GM12878 (cell line): ENCODE measurements around the gene TBC1D19. TPM values are rescaled to one million over a fixed set of nuclear protein-coding genes. Genes with fewer than 3 reads are reported as not detected.

Experiments
- ATAC-seq: fragments of 200-7000 bp; cut with Tn5 transposase; 3 replicates; pipeline ENCODE4 v1.9.1; 2020; ENCODE audit warnings: mild to moderate bottlenecking, moderate library complexity
- BruUV-seq: library from RNA; stranded (reverse); fragments of 400-500 nt; replicated peaks from 2 replicates; lab custom pipeline; 2021; lab: Mats Ljungman, UMichigan
- CTCF ChIA-PET: fragments of 300-600 bp; sonication (Branson Sonifier 250); formaldehyde crosslinking; extraction: SDS; loops from one replicate; lab custom pipeline; 2021; ENCODE audit warnings: inconsistent platforms; lab: Yijun Ruan, JAX
- POLR2A ChIA-PET: fragments of 350-600 bp; formaldehyde crosslinking; extraction: SDS; loops from one replicate; lab custom pipeline; 2021; ENCODE audit warnings: inconsistent platforms; lab: Charles Lee
- RAD21 ChIA-PET: fragments of 300-600 bp; sonication (Branson Sonifier 250); formaldehyde crosslinking; loops from one replicate; lab custom pipeline; 2023; ENCODE audit warnings: antibody characterized with exemption; ENCODE audit not compliant: unreplicated experiment; lab: Charles Lee
- SMC1A ChIA-PET: fragments of 300-600 bp; sonication (Branson Sonifier 250); formaldehyde crosslinking; loops from one replicate; lab custom pipeline; 2023; ENCODE audit not compliant: unreplicated experiment, uncharacterized antibody; lab: Charles Lee
- DNase-seq: peaks from one replicate; pipeline ENCODE4 v3.0.0-alpha.2; 2011; ENCODE audit warnings: low read depth, low spot score
- FAIRE-seq: peaks from 3 replicates; lab custom pipeline; 2011; peaks lifted over from hg19 to GRCh38; lab: Jason Lieb, UNC
- H2AFZ ChIP-seq: 2 replicates; pipeline ENCODE4 v1.6.0; 2011; ENCODE audit warnings: low read depth, low read length, control low read depth; ENCODE audit not compliant: control insufficient read depth
- H3K27ac ChIP-seq: 2 replicates; pipeline ENCODE4 v1.5.1; 2011; ENCODE audit warnings: control low read depth; ENCODE audit not compliant: control insufficient read depth, insufficient read depth
- H3K27me3 ChIP-seq, 2 experiments: replicated peaks in 1 of 2; 2 replicates each; pipeline versions ENCODE4 v1.6.0 to v1.6.1; 2011; ENCODE audit warnings: low read length in 1 of 2; ENCODE audit not compliant: control insufficient read depth in 2 of 2, insufficient read depth in 2 of 2
- H3K36me3 ChIP-seq, 2 experiments: 2 replicates each; pipeline ENCODE4 v1.5.1; 2011; ENCODE audit warnings: low read length in 1 of 2; ENCODE audit not compliant: control insufficient read depth in 2 of 2, insufficient read depth in 2 of 2
- H3K4me1 ChIP-seq: 2 replicates; pipeline ENCODE4 v1.6.1; 2011; ENCODE audit warnings: mild to moderate bottlenecking, low read length, moderate library complexity, mixed read lengths; ENCODE audit not compliant: control insufficient read depth, insufficient read depth
- H3K4me2 ChIP-seq: 2 replicates; pipeline ENCODE4 v1.6.0; 2011; ENCODE audit warnings: control low read depth; ENCODE audit not compliant: control insufficient read depth, insufficient read depth
- H3K4me3 ChIP-seq: fragments of 200-600 bp; sonication (generic); 2 replicates; pipeline ENCODE4 v1.5.1; 2016
- H3K79me2 ChIP-seq: 2 replicates; pipeline ENCODE4 v1.6.0; 2011; ENCODE audit warnings: low read length; ENCODE audit not compliant: control insufficient read depth, insufficient read depth
- H3K9ac ChIP-seq: 2 replicates; pipeline ENCODE4 v1.8.0; 2011; ENCODE audit warnings: low read length, control low read depth, mixed read lengths; ENCODE audit not compliant: control insufficient read depth, insufficient read depth
- H3K9me3 ChIP-seq: replicated peaks from 3 replicates; pipeline ENCODE4 v1.5.1; 2011; ENCODE audit warnings: mild to moderate bottlenecking, low read length; ENCODE audit not compliant: control insufficient read depth, insufficient read depth
- H4K20me1 ChIP-seq: 2 replicates; pipeline ENCODE4 v1.6.0; 2011; ENCODE audit not compliant: control insufficient read depth, insufficient read depth
- CBX3 ChIP-seq: fragments of 200-600 bp; sonication (generic); IDR thresholded peaks from 2 replicates; pipeline ENCODE4 v1.6.1; 2016; ENCODE audit warnings: low read depth, borderline replicate concordance
- CHD1 ChIP-seq: IDR thresholded peaks from 2 replicates; pipeline ENCODE4 v1.6.1; 2012; ENCODE audit warnings: low read depth, low read length, improper control_type of control experiment
- EGR1 ChIP-seq, 2 experiments: IDR thresholded peaks; 1 replicate in 1 of 2; 2 replicates in 1 of 2; pipeline ENCODE4 v1.6.1; 2011 to 2012; ENCODE audit warnings: low read depth in 2 of 2, low read length in 2 of 2, borderline replicate concordance in 1 of 2, mild to moderate bottlenecking in 1 of 2, moderate library complexity in 1 of 2
- FOS ChIP-seq: IDR thresholded peaks from 3 replicates; pipeline ENCODE4 v1.6.1; 2011; ENCODE audit warnings: borderline replicate concordance; ENCODE audit not compliant: insufficient read length; ENCODE audit errors: extremely low read depth
- GATAD2B ChIP-seq: fragments of 450-650 bp; conservative IDR thresholded peaks from 2 replicates; pipeline ENCODE4 v1.6.1; 2017; ENCODE audit warnings: low read depth, mild to moderate bottlenecking, moderate library complexity
- JUNB ChIP-seq: IDR thresholded peaks from 2 replicates; pipeline ENCODE4 v1.6.1; 2016; ENCODE audit warnings: antibody characterized with exemption, mild to moderate bottlenecking
- MTA3 ChIP-seq: IDR thresholded peaks from 2 replicates; pipeline ENCODE4 v1.6.1; 2012; ENCODE audit warnings: low read length, inconsistent platforms, borderline replicate concordance
- NR2C2 ChIP-seq: IDR thresholded peaks from 2 replicates; pipeline ENCODE4 v1.6.1; 2011; ENCODE audit warnings: borderline replicate concordance, low read depth; ENCODE audit not compliant: control insufficient read depth, insufficient read length
- RAD21 ChIP-seq: IDR thresholded peaks from 2 replicates; pipeline ENCODE4 v1.6.1; 2011; ENCODE audit warnings: mild to moderate bottlenecking, low read depth, low read length, moderate library complexity; ENCODE audit not compliant: insufficient read depth
- SMAD1 ChIP-seq: fragments of 450-650 bp; IDR thresholded peaks from 2 replicates; pipeline ENCODE4 v1.6.1; 2018; ENCODE audit warnings: mild to moderate bottlenecking, low read depth; ENCODE audit not compliant: partially characterized antibody
- TCF3 ChIP-seq: IDR thresholded peaks from 2 replicates; pipeline ENCODE4 v1.6.1; 2012; ENCODE audit warnings: low read depth, mild to moderate bottlenecking, low read length, borderline replicate concordance; ENCODE audit not compliant: insufficient read depth
- ZBTB11 ChIP-seq: fragments of 450-650 bp; formaldehyde crosslinking; IDR thresholded peaks from 2 replicates; pipeline ENCODE4 v1.5.0; 2022; ENCODE audit warnings: mild to moderate bottlenecking, missing genetic modification characterization
- ZNF384 ChIP-seq: IDR thresholded peaks from 2 replicates; pipeline ENCODE4 v1.6.1; 2012; ENCODE audit warnings: low read depth, mild to moderate bottlenecking, low read length, improper control_type of control experiment, borderline replicate concordance
- ZSCAN29 ChIP-seq: fragments of 450-650 bp; IDR thresholded peaks from 2 replicates; pipeline ENCODE4 v1.6.1; 2017; ENCODE audit warnings: mild to moderate bottlenecking, moderate library complexity
- WGBS: methylation state at CpG from one replicate; pipeline ENCODE4 v1.1.6; 2016; ENCODE audit warnings: low lambda C conversion rate; ENCODE audit not compliant: insufficient replicate concordance, insufficient coverage; ENCODE audit errors: missing lambda C conversion rate; 5-methylcytosine and 5-hydroxymethylcytosine counted together
- in situ Hi-C: fragments of 300-500 bp; cut with MboI; formaldehyde crosslinking; loops from 9 replicates; pipeline ENCODE4 v1.14.3; 2018; ENCODE audit warnings: mixed read lengths
- intact Hi-C: fragments of 100-400 bp; cut with micrococcal nuclease; formaldehyde crosslinking; loops from one replicate; pipeline ENCODE4 v1.14.2; 2022; ENCODE audit not compliant: unreplicated experiment
- polyA plus RNA-seq, 11 experiments: library from polyadenylated mRNA; depleted of rRNA in 4 of 11; unstranded in 6 of 11; stranded (reverse) in 5 of 11; fragments of >200 nt; fragmentation: Nextera tagmentation in 4 of 11; fragmentation: Illumina TruSeq in 1 of 11; extraction: Ambion mirVana in 4 of 11; extraction: Trizol in 1 of 11; gene quantifications; 1 replicate in 1 of 11; 2 replicates in 10 of 11; pipeline versions ENCODE4 v1.2.1 to v1.2.3, GENCODE V29; 2011 to 2016; ENCODE audit warnings: inconsistent platforms in 2 of 11, missing spikeins in 2 of 11, low read depth in 1 of 11
- total RNA-seq, 4 experiments: library from RNA; depleted of rRNA in 3 of 4; stranded (reverse); fragments of >200 nt in 3 of 4; fragmentation: Illumina TruSeq in 1 of 4; extraction: Trizol in 1 of 4; gene quantifications; 2 replicates each; pipeline versions ENCODE4 v1.2.1 to v1.2.3, GENCODE V29; 2013 to 2021
- TF ChIP-seq, protein P1 (sequence below): fragments of 450-650 bp; IDR thresholded peaks from 2 replicates; pipeline ENCODE4 v1.6.1; 2017; ENCODE audit warnings: mild to moderate bottlenecking, moderate library complexity

Gene TBC1D19
- total and polyA plus RNA-seq, 10 of the 15 experiments (the other 5 are each of a cell fraction or from before 2014, with no cell fraction given): 0.29 to 3.9 (median 2.1) TPM

- BruUV-seq: no TSS peak
- intact Hi-C loops (no loop called here), in situ Hi-C loops (no loop called here)
- Histone ChIP-seq H3K9ac (no peak overlapping the region), H3K9me3 (no peaks in the 10 kb centered on the region), H4K20me1 (no peaks in the 10 kb centered on the region), H3K4me1 (no peaks in the 10 kb centered on the region), H3K27ac (no peak overlapping the region), H3K4me2 (no peak overlapping the region), H3K79me2 (no peaks in the 10 kb centered on the region), H3K4me3 (no peak overlapping the region), H3K36me3 (no peaks in the 10 kb centered on the region), H3K27me3 (no peaks in the 10 kb centered on the region), H2AFZ (no peak overlapping the region)
- no peak for FAIRE-seq
- ATAC-seq: no peak
- TF ChIP-seq GATAD2B (no peak), FOS (no peak), ZSCAN29 (no peak), JUNB (no peak), ZNF384 (no peak), SMAD1 (no peak), CBX3 (no peak), EGR1 (IDR thresholded peaks at IDR 0.05; ENCODE audit: borderline replicate concordance in 1 of 2, low read depth in 2 of 2, low read length in 2 of 2) (no peak), ZBTB11 (no peak), NR2C2 (no peak), MTA3 (no peak), CHD1 (no peak), RAD21 (no peak), TCF3 (no peak)
- TF ChIP-seq, protein P1, sequence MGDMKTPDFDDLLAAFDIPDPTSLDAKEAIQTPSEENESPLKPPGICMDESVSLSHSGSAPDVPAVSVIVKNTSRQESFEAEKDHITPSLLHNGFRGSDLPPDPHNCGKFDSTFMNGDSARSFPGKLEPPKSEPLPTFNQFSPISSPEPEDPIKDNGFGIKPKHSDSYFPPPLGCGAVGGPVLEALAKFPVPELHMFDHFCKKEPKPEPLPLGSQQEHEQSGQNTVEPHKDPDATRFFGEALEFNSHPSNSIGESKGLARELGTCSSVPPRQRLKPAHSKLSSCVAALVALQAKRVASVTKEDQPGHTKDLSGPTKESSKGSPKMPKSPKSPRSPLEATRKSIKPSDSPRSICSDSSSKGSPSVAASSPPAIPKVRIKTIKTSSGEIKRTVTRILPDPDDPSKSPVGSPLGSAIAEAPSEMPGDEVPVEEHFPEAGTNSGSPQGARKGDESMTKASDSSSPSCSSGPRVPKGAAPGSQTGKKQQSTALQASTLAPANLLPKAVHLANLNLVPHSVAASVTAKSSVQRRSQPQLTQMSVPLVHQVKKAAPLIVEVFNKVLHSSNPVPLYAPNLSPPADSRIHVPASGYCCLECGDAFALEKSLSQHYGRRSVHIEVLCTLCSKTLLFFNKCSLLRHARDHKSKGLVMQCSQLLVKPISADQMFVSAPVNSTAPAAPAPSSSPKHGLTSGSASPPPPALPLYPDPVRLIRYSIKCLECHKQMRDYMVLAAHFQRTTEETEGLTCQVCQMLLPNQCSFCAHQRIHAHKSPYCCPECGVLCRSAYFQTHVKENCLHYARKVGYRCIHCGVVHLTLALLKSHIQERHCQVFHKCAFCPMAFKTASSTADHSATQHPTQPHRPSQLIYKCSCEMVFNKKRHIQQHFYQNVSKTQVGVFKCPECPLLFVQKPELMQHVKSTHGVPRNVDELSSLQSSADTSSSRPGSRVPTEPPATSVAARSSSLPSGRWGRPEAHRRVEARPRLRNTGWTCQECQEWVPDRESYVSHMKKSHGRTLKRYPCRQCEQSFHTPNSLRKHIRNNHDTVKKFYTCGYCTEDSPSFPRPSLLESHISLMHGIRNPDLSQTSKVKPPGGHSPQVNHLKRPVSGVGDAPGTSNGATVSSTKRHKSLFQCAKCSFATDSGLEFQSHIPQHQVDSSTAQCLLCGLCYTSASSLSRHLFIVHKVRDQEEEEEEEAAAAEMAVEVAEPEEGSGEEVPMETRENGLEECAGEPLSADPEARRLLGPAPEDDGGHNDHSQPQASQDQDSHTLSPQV: no peak
- ChIA-PET SMC1A (no interaction called here), RAD21 (no interaction called here), POLR2A (no interaction called here), CTCF (no interaction called here)
- no peak for DNase-seq
- WGBS: 80% methylated on average over 1 of the region's 1 CpG
These were observed 49.0 kb downstream of the TBC1D19 start for GRCh38 chr4:26632916-26633315.
